LNCaP clone FGC (cell line): ENCODE measurements around the gene MAML3.

Experiments used
- DNase-seq: peaks from one replicate; pipeline ENCODE4 v3.0.0-alpha.2; 2011; ENCODE audit warnings: low read depth
- H3K4me3 ChIP-seq: 2 replicates; pipeline ENCODE4 v1.5.1; 2011; ENCODE audit warnings: mild to moderate bottlenecking, low read depth, low read length, control low read depth
- TF ChIP-seq, protein P1 (sequence below): IDR thresholded peaks from 2 replicates; pipeline ENCODE4 v1.5.1; 2012; ENCODE audit warnings: mild to moderate bottlenecking; ENCODE audit not compliant: control insufficient read depth, insufficient read depth; ENCODE audit errors: extremely low read depth

MAML3 gene

DNA sequence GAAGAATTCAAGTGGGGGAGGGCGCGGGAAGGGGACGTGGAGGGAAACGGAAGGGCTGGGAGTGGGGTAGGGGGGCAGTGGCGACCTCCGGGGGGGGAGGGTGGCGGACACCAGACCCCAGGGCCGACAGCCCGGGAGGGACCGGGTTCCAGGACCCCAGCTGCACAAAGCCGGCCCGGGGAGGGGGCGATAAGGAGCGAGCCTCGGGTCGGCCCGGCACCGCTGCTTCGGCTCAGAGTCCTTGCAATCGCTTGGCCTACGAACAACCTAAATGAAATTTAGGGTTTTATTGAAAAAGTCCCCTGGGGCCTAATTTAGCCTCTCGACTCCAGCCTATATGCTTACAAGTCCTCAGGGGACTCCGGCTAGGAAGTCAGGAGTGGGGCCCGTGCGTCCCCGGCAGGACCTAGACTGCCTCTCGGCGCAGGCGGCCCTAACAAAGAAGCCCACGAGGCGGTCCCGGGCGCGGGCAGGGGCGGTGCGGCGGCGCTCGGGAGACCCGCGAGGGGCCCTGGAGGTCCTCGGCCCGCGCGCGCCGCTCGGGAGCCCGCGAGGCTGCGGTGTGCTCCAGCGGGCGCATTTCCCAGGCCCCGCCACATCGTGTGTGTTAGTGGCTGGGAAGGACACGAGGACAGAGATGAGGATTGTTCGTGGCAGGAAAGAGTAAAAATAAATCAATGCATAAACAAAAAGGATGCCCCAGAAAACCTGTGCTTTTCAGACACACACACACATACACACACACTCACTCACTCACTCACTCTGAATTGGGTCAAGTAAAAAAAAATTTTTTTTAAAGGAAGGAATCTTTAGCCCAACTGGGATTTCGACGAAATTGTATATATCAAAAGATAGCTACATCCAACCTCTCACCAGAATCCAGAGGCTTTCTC lies 418.4 kb downstream of the MAML3 start:
- DNase-seq = no peak
- H3K4me3 ChIP-seq = no peak overlapping the region
- TF ChIP-seq, protein P1, sequence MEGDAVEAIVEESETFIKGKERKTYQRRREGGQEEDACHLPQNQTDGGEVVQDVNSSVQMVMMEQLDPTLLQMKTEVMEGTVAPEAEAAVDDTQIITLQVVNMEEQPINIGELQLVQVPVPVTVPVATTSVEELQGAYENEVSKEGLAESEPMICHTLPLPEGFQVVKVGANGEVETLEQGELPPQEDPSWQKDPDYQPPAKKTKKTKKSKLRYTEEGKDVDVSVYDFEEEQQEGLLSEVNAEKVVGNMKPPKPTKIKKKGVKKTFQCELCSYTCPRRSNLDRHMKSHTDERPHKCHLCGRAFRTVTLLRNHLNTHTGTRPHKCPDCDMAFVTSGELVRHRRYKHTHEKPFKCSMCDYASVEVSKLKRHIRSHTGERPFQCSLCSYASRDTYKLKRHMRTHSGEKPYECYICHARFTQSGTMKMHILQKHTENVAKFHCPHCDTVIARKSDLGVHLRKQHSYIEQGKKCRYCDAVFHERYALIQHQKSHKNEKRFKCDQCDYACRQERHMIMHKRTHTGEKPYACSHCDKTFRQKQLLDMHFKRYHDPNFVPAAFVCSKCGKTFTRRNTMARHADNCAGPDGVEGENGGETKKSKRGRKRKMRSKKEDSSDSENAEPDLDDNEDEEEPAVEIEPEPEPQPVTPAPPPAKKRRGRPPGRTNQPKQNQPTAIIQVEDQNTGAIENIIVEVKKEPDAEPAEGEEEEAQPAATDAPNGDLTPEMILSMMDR = no peak

DNA sequence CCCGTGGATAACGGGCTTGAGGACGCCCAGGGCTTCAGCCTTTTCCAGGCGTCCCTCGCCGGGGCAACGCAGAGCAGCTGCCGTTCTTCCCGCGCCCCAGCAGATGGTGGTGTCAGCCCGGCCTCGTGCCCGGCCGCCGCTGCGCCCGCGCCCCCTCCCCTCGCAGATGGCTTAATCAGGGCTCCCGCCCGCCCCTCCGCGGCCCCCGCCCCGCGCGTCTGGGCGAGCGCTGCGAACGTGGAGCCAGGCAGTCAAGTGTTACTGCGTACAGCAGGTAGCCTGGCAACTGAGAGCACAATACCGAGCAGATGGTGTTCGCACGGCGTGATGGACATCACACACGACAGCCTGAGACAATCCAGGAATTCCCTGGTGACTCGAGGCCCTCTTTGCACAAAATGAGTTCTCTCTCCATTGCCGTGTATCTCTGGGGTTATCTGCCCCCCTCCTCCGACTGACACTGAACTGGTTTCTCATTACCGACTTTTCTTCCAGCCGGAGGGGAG lies 419.1 kb downstream of the MAML3 start:
- peak; percentile 32 for DNase-seq
- H3K4me3 ChIP-seq = peak overlapping the region; percentile 18; the same call in 1 of the 2 replicates
- TF ChIP-seq, protein P1 = peak; percentile 91

DNA sequence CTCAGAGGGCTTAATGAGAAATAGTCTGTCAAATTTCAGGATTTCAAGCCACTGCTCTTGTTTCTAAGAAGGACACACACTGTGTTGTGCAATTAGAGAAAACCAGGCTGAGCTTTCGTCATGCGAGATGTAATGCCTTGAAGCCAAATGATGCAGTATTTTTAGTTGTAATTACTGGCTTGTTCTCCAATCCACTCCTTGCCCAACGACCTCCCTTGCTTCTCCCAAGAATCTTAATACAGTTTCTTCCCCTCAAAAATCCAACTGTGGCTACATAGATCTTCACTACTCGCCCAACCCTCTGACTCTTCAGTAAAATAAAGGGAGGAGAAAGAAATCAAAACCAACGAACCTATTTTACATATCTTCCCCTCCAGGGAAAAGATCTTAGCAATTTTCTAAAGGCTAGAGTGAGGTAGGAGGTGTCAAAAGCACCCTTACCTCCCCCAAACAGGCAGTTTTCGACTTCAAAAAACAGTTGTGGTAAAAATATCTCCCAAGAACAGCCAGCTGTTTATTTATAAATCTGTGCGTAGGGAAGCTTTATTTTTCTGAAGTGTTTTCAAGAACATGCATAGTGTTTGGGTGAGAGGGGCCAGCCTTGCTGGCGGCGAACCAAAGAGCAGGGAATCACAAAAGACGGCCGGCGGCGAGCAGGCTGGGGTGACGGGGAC lies 419.6 kb downstream of the MAML3 start:
- no peak for DNase-seq
- TF ChIP-seq, protein P1 = no peak
- peak overlapping the region; percentile 18; the same call in 1 of the 2 replicates for H3K4me3 ChIP-seq

DNA sequence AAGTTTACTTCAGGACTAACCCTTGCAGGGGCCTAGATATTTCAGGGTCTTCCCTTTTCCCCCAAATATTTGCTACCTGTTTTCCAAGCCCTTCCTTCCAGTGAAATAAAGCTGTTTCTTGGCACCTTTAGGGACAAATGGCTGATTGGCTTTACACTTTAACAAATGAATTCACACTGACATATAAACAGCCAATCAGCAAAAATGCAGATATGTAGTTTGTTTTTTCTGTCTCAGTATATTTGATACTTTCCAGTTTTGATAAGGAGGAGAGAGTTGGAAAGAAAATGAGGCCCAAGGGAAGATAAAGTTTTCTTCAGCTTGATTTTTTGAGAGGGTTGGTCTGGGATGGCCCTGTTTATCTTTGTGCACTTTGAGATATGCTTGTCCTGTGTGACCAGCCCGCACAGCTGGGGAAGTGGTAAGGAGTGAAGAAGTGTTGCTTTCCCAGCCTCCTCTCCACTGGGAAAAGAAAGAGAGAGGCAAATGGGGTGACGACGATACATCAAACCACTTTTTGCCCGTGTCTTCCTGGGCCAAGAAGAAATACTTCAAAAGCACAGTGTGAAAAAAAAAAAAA lies 420.9 kb downstream of the MAML3 start:
- no peak for DNase-seq
- TF ChIP-seq, protein P1 = no peak
- no peak overlapping the region for H3K4me3 ChIP-seq

DNA sequence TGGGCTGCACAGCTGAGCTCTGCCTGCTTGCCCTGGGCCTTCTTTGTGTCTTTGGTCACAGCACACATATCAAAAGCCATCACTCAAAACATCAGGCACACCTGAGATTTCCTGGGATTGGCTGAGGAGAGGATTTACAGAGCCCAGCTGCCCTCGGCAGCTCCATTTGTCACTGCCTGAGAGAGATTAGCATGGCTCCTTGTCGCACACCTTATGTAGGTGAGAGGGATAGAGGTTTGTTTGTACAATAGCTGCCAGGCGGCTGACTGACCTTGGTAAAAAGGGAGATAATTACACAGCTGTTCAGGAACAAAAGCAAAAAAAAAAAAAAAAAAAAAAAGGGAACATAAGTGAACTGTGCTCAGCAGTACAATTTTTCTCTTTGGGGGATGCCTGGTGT lies 425.1 kb downstream of the MAML3 start:
- no peak for DNase-seq
- TF ChIP-seq, protein P1 = no peak
- no peak overlapping the region for H3K4me3 ChIP-seq

DNA sequence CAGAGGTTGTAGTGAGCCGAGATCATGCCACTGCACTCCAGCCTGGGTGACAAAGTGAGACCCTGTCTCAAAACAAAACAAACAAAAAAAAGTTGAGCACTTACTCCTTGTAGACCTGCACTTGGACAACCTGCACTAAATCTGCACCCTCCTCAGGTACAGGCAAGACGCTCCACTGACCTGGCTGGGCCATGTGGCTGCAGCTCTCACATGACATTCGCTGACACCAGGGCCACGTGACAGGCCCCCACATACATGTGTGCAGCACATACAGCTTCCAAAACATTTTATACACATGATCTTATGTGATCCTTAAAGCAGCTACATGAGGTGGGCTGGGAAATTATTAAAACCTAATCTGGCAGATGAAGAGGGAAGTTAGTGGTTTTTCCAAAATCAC lies 425.8 kb downstream of the MAML3 start:
- H3K4me3 ChIP-seq = no peak overlapping the region
- TF ChIP-seq, protein P1 = no peak
- DNase-seq = no peak
